ENCODE measurements around the gene FOXK1.

The FOXK1 gene

DNA sequence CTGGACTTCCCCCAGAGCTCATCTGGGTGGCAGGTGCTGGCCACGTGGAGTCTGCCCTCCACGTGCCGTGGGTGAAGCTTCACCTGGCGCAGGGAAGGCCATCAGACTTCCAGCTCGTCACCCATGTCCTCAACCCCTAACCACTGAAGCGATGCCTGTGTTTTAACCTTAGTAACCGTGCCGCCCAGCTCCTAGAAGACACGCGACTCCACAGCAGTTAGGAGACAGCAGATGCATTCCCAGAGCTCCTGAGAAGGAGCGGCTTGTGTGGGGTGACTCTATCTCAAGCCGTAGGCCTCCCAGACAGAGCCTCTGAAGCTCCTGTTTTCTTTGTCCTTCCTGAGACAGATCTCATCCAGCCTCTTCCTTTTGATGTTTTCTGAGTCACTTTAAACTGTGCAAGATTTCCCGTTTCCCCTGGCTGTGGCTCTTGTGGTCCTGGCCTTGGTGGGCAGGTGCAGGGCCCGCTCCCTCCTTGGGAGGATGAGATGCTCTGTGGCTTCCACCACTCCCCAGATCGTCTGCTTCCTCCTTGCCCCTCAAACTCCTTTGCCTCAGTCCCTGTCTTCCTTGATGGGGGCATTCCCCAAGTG lies 51.9 kb downstream of the FOXK1 start:
- no peaks in the 10 kb centered on the region for H3K9me3 ChIP-seq (ENCODE audit: severe bottlenecking)
- no peak for DNase-seq
- no peak overlapping the region for H3K4me3 ChIP-seq (ENCODE audit: low read depth, low read length)
- H3K36me3 ChIP-seq = peaks cover 3% of the 10 kb centered on the region
- H3K27me3 ChIP-seq (ENCODE audit: insufficient read depth, low read depth, severe bottlenecking) = no peaks in the 10 kb centered on the region
- TF ChIP-seq, protein P1, sequence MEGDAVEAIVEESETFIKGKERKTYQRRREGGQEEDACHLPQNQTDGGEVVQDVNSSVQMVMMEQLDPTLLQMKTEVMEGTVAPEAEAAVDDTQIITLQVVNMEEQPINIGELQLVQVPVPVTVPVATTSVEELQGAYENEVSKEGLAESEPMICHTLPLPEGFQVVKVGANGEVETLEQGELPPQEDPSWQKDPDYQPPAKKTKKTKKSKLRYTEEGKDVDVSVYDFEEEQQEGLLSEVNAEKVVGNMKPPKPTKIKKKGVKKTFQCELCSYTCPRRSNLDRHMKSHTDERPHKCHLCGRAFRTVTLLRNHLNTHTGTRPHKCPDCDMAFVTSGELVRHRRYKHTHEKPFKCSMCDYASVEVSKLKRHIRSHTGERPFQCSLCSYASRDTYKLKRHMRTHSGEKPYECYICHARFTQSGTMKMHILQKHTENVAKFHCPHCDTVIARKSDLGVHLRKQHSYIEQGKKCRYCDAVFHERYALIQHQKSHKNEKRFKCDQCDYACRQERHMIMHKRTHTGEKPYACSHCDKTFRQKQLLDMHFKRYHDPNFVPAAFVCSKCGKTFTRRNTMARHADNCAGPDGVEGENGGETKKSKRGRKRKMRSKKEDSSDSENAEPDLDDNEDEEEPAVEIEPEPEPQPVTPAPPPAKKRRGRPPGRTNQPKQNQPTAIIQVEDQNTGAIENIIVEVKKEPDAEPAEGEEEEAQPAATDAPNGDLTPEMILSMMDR (IDR thresholded peaks at IDR 0.05; ENCODE audit: low read depth, low read length) = no peak
- no peak overlapping the region for H3K27ac ChIP-seq

DNA sequence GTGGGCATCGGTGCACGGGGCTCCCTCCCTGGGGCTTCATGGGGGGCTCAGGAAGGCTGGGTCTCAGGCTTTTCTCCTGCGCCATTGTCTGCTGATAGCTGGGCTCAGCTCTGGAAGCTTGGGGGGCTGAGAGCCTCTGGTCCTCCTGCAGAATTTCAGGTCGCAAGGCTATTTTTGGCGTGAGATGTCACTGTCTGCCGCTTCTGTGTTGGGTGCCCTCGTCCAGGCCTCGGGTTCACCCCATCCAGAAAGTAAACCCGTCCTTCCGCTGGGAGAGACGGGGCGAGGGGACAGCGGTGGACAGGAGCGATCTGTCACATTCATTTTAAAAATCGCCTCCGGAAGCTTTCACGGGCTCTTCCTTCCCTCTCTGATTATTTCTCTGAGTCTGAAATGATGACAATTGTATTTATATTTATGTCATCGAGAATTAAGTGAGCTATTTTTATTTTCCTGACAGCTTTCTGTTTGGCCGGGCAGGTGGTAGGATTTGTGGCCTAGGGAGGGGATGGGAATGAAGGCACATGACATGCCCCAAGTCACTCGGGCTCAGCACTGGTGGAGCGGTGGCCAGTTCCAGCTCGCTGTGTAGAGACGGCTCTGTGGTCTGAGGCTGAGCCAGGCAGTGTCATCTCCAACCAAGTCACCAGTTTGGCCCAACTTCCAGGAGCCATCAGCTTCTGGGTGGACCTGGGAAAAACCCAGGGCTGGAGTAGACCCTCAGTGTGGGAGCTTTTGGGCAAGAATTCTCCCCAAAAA lies 52.7 kb downstream of the FOXK1 start:
- H3K9me3 ChIP-seq (ENCODE audit: severe bottlenecking) = no peaks in the 10 kb centered on the region
- no peak for DNase-seq
- peaks cover 3% of the 10 kb centered on the region for H3K36me3 ChIP-seq
- H3K27ac ChIP-seq = no peak overlapping the region
- no peak overlapping the region for H3K4me3 ChIP-seq (ENCODE audit: low read depth, low read length)
- TF ChIP-seq, protein P1 (IDR thresholded peaks at IDR 0.05; ENCODE audit: low read depth, low read length) = no peak
- H3K27me3 ChIP-seq (ENCODE audit: insufficient read depth, low read depth, severe bottlenecking) = no peaks in the 10 kb centered on the region

DNA sequence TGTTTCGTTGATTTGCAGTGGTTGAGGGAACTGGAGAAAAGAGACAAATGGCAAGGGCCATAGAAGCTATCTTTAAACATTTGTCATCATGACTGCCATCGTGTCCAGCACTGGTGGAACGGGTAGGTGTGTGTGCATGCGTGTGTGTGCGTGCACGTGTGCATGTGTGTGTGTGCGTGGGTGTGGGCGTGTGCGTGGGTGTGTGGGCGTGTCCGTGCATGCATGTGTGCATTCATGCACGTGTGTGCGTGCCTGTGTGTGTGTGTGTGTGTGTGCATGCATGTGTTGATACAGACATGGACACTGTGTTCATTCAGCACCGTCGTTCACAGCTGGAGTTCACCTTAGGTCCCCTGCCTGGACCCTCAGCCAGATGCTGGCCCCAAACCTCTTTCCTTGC lies 55.2 kb downstream of the FOXK1 start:
- peaks cover 13% of the 10 kb centered on the region for H3K36me3 ChIP-seq
- H3K4me3 ChIP-seq (ENCODE audit: low read depth, low read length) = no peak overlapping the region
- TF ChIP-seq, protein P1 (IDR thresholded peaks at IDR 0.05; ENCODE audit: low read depth, low read length) = no peak
- no peak for DNase-seq
- H3K27ac ChIP-seq = no peak overlapping the region
- H3K9me3 ChIP-seq (ENCODE audit: severe bottlenecking) = no peaks in the 10 kb centered on the region
- no peaks in the 10 kb centered on the region for H3K27me3 ChIP-seq (ENCODE audit: insufficient read depth, low read depth, severe bottlenecking)

DNA sequence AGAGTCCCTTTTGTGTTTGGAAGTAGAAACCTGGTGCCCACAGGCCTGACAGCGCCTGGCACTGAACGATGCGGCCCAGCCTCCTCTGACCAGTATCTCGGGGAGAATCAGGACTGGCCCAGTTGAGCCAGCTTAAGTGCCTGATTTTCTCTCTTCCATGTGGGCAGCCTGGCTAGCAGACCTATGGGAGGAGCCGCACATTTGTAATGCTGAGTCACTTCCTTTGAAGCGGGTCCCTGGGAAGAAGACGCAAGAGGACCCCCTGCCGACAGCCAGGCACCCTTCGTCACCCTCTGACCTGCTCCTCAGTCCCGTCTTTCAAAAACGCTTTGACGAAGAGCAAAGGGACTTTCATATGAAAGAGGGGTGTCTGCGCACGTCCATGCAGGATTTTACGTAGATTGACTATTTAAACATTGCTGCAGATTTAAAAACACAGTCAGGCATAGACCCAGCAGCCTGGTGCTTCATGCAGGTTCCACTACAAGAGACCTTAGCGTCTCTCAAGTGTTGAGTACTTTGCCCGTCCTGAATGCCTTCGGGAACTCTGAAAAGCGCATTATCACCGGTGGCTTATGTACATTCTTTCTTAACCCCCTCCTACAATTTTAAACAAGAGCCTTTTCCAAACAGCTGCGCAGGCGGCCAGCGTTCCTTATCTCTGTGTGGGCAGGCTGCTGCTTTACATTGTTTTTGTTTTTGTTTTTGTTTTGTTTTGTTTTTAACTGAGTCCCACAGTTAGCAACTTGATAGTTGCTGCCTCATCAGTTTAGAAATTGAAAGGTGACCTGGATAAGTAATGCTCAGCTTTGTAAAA lies 56.8 kb downstream of the FOXK1 start:
- Histone ChIP-seq H3K9me3 (ENCODE audit: severe bottlenecking) (no peaks in the 10 kb centered on the region), H3K27me3 (ENCODE audit: insufficient read depth, low read depth, severe bottlenecking) (no peaks in the 10 kb centered on the region), H3K4me3 (ENCODE audit: low read depth, low read length) (no peak overlapping the region), H3K36me3 (peaks cover 17% of the 10 kb centered on the region), H3K27ac (peak overlapping the region; percentile 19)
- TF ChIP-seq, protein P1 (IDR thresholded peaks at IDR 0.05; ENCODE audit: low read depth, low read length) = no peak
- no peak for DNase-seq

DNA sequence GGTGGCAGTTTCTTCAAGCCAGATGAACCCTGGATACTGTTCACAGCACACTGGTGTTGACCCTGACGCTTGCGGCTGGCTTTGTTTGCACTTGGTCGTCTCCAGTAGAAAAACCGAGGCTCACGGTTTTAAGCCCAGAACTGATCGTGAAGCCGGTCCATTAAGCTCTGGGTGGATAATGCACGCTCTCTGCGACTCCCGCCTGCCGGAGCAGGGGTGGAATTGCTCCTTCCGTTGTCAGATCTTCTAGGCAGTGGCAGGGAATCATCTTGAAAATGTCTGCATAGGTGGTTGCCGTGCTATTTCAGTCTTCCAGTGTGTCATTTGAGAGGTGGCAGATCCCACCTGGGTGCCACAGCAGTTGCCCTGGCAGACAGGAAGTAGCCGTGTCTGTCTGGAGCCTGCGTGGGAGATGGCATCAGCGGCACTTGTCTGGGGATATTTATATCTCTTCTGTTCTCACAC lies 57.5 kb downstream of the FOXK1 start:
- TF ChIP-seq, protein P1 (IDR thresholded peaks at IDR 0.05; ENCODE audit: low read depth, low read length) = no peak
- no peaks in the 10 kb centered on the region for H3K9me3 ChIP-seq (ENCODE audit: severe bottlenecking)
- peak overlapping the region; percentile 19; the same call in 1 of the 2 replicates for H3K27ac ChIP-seq
- H3K36me3 ChIP-seq = peaks cover 20% of the 10 kb centered on the region
- DNase-seq = peak; percentile 28
- no peak overlapping the region for H3K4me3 ChIP-seq (ENCODE audit: low read depth, low read length)
- no peaks in the 10 kb centered on the region for H3K27me3 ChIP-seq (ENCODE audit: insufficient read depth, low read depth, severe bottlenecking)
